HG02943 (cell line): ENCODE data around the gene ATP13A3.

Experiments
- ATAC-seq: cut with Tn5 transposase; IDR thresholded peaks from one replicate; pipeline ENCODE4 v1.9.1; 2021; ENCODE audit warnings: mild to moderate bottlenecking, low read depth, moderate library complexity; ENCODE audit not compliant: unreplicated experiment

ATP13A3 gene

DNA sequence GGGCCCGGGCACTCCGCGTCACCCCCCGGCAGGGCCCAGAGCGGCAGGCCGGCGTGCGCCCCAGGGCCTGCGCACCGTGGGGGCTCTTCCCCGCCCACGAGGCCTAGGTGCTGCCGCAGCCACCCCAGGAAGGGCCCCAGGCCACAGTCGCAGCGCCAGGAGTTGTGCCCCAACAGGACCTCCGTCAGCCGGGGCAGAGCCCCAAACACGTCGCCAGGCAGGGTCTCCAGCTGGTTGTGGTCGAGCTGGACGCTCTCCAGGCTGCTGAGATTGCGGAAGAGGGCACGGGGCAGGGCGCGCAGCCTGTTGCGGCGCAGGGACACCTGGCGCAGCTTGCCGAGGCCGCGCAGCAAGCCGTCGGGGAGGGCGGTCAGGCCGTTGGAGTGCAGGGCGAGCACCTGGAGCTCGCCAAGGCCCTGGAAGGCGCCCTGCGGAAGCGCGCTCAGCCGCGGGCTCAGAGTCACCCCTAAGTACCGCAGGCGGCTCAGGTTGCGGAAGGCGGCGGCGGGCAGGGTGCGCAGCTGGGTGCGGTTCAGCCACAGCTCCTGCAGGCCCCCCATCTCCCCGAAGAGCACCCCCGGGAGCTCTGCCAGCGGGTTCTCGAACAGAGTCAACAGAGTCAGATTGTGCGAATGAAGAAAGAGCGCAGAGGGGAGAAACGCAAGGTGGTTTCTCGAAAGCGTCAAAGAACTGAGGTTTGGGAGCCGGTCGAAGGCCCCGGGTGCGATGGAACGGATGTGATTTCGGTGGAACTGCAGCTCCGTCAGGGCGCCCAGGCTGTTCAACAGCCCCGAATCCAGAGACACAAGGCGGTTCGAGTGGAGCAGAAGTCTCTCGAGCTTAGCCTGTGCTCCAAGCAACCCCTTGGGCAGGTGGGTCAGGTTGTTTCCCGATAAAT, 89.7 kb downstream of the ATP13A3 start:
- no peak for ATAC-seq

DNA sequence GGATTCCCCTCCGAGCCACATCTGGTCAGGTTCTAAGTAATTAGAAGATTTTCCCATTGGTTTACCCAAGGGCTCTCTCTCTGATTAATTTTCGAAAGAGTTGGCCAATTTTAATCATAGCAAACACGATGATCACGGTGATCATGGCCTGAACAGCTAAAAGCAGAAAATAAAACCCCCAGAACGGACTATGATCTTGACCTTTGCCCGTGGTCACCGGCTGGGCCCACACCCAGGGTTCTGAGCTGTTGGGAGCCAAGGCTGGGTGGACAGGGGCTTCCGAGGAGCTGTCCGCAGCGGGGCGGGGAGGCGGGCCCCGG, 90.3 kb downstream of the ATP13A3 start:
- ATAC-seq: no peak

DNA sequence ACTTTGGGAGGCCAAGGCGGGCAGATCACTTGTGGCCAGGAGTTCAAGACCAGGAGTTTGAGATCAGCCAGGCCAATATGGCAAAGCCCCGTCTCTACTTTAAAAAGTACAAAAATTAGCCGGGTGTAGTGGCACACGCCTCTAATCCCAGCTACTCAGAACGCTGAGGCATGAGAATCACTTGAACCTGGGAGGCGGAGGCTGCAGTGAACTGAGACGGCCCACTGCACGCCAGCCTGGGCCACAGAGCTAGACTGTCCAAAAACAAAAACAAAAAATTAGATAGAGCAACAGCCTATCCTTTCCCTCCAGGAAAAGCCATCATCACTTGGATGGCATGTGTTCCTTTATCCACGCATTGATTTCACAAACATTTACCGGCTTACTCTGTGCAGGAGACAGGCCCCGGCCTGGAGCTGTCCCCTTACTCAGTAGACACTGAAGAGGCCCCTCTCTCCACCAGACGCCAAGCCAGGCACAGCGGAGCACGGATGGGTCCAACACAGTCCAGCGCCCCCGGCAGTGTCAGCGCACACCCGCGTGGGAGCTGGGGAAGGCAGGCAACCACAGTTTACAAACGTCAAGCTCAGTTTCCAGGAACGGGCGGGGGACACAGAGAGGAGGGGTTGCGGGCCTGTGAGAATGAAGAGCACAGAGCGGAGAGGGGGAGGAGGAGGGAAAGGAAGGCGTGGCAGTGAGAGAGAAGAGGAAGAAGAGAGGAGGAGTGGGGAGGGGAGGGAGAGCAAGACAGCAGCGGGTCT, 90.8 kb downstream of the ATP13A3 start:
- ATAC-seq: no peak

DNA sequence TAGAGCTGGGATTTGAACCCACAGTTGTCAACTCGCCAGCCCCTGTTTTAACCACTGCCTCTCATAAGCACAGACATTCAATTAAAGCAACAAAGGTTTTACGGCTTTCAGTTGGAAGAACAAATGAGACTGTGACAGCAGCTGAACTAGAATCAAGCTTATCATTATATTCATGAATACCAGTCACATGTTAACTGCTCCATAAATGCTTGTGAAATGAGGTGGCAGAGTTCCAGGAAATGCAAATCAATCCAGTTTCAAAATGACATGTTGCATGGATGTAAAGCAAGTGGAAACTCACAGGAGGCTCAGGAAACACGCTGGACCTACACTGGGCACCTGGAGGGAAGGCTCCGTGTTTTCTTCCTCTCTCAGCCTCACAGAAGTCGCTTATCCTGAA, 91.6 kb downstream of the ATP13A3 start:
- no peak for ATAC-seq

DNA sequence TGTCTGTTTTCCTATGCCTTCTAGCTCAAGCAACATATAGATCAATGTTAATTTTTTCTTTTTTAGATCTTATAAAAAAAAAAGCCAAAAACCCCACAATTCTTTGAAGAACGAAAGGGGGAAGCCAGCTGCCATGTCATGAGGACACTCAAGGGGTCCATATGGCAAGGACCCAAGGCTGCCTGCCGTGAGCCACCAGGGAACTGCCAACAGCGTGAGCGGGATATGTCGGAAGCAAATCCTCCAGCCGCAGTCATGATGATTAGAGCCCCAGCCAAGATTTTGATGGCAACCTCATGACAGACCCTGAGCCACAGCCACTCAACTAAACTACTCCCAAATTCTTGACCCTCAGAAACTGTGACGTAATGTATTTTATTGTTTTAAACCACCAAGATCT, 94.2 kb downstream of the ATP13A3 start:
- no peak for ATAC-seq

DNA sequence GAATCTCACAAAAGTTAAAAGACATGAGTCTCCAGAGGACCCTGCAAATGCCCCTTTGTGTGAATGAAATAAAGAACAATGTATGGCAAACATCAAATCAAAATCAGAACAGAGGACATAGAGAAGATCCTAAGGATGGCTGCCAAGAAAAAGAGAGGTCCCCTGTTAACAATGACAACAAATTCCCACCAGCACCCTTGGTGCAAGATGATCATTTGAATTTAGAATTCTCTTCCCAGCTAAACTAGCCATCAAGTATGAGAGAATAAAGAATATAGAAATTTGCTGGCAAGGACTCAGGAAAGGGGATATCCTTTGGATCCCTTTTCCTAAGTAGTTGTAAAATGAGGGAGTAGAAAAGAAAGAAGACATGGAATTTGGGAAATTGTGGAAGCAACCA, 96.0 kb downstream of the ATP13A3 start:
- ATAC-seq: no peak

DNA sequence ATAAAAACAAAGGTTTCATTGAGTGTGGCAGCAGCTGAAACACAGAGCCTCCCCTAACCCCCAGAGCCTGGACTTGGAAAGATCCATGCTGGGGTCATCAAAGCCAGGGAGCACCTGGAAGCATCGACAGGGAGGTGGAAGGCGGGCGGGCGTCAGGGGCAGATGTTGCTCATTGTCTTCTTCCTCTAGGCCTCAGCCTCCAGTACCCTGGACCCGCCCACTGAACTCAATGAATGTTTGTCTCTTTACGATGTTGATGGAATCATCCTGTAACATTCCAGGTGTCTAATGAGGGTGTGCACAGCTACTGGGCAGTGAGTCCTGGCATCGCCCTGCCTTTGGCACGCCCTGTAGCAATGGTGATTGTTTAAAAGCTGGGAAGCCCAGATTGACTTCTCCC, 97.5 kb downstream of the ATP13A3 start:
- ATAC-seq: no peak

DNA sequence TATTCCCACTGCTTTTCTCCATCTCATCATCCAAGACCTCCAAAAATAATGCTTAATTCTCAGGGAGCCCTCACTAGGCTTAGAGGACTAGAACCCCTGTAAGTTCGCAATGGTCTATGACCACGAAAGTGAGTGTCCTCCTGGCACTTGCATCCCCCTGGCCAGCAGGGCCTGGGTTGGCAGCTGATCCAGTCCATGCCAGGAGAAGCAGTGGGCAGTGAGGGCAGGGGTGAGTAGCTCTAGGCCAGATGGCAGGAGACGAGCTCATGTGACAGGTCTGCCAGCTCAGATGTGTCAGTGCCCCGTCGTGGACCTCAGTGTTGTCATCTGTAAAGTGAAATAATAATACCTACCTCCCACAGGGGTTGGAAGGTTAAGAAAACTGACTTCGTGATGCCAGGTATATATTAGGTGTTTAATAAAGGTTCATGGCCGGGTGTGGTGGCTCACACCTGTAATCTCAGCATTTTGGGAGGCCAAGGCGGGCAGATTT, 98.8 kb downstream of the ATP13A3 start:
- no peak for ATAC-seq

DNA sequence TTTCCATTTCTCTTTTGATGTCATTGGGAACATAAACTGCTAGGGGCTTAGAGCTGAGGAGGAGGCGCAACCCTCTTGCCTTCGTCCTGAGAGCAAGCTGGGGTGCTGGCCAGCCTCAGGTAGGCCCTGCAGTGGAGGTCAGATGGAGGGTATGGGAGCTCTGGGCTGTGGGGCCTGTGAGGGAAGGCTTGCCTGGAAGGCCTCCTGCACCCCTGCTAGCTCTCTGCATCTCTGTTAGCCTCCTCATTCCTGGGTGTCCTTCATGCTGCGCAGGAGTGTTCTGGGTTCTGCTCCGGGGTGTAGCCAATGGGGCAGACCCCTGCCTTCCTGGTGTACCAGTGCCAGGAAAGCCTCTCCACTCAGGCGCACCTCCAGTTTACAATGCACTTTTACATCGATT, 99.5 kb downstream of the ATP13A3 start:
- no peak for ATAC-seq

DNA sequence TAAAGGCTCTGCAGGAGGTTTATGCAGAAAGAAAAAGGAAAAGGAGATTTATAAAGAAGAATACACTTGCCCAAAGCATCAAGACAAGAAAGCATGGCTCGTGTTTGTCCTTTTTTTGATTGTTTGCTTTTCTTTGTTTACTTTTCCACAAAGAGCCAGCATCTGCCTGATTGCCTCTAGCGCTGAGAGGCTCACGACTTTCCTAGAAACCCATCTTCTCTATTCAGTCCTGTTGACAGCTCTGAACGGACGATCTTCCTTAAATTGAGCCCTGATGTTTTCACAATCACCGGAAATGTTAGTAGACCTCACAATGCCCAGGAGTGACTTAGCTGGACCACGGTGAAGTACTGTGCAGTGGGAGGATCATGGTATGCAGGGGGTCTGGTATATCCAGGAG, 100.2 kb downstream of the ATP13A3 start:
- no peak for ATAC-seq

DNA sequence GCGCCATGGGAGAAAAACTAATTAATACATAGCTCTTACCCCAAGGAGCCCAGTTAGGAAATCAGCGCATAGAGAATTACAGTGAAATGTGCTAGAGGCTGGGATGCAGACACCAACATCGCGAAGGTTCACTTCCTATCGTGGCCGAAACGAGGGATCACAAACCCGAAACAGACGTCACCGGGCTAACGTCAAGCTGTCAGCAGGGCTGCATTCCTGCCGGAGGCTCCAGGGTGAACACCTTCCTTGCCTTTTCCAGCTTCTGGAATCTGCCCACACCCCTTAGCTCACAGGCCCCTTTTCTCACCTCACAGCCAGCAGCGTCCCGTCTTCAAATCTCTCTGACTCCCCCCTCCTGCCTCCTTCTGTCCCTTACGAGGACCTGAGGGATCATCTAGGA, 100.7 kb downstream of the ATP13A3 start:
- no peak for ATAC-seq

DNA sequence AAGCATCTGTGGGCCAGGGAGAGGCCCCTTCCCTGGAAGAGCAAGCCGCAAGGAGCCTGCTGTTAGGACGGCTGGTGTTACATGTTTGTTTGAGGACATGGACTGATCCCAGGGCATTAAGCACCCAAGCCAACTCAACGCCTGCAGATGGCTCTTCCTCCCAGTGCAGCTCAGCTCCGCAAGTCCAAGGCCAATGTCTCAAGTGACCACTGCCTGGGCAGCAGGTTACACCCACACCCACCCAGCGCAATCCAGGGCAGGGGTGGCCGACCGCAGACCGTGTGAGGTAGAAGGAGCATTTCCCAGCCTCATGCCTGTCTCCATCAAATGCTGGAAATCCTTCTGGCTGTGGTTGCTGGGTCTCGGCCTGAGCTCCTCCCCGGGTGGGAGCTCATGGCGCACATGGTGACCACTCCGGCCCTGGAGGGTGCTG, 102.2 kb downstream of the ATP13A3 start:
- ATAC-seq: no peak

DNA sequence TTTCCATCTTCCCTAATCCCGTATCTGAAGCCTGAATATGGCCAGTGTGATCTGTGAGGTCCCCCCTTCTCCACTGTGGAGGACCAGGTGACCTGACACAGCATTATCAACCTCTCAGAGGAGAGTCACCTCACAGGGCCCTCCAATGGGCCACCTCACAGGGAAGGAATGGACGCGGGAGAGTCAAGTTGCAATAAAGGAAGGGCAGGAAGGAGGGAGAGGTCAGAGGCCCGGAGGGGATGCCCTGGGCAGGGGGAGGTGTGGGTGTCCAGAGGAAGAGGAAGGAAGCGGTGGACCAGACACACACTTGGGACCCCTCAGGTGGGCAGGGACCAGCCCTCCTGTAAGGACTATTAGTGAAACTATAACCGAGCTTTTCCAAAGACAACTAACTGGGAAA, 102.6 kb downstream of the ATP13A3 start:
- no peak for ATAC-seq

DNA sequence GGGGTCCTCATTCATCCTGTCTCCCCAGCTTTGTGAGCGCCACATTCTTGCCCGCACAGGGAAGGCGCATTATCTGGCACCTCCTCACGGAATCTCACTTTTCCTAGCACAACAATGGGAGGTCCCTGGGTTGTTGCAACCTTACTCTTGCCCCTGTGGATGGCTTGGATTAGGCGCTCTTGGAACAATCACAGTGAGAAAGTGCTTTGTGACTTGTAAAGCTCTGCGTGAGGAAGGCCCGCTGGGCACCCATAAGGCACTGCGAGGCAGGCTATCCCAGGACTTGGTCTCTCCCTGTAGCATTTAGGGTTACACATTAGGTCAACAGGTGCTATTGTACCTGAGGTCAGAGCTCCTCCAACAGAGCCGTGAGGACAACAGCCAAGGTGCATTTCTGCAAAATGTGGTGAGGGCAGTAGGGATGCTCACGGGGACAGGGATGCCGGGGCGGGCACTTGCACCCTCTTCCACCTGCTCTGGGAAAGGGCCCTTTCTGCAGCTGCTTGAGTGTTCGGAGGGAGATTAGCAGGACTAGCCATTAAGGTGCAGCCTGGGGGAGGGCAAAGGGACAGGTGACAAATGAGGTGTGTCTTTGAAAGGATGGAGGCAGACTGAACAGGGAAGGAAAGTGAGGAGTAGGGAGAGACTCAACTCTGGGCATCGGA, 103.4 kb downstream of the ATP13A3 start:
- ATAC-seq: no peak

DNA sequence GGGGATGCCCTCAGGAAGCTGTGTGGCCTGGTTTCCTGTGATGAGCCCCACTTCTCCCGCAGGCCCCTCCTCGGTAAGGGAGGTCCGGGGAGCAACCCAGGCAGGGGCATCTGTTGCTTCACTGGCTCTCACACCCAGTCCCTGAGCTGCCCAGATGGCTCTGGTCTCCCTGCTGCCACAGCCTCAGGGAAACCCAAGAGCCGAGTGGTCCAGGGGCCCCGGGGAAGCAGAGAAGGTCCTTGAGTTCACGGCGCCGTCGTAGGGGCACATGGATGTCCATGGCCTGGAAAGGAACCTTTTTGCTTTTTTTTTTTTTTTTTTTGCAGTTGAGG, 103.9 kb downstream of the ATP13A3 start:
- ATAC-seq: no peak

DNA sequence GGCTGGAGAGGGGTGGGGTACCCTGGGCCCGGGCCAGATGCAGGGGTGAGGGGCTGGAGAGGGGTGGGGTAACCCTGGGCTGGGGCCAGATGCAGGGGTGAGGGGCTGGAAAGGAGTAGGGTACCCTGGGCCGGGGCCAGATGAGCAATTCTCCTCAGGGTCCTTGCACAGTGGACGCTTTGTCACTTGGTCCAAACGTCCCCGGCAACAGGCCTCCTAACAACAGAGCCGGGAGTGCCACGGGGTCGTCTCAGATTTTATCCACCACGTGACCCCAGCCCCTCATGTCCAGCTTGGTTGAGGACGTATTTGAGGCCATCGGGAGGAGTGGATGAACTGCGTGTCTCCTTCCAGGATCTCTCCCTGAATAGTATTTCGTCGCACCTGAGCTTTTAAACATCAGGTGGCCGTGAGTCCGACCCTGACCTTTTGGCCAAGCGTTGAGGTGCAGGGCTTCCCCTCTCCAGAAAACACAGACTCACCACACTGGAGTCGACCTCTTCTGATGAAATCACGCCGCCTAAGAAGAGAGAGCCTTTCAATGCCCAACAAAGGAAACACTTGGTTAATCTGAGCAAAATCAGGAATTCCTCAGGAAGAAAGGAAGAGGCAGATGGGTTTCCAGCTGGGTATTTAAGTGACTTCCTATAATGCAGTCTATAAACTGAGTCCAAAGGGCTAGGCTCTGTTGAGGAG, 104.5 kb downstream of the ATP13A3 start:
- ATAC-seq: no peak

DNA sequence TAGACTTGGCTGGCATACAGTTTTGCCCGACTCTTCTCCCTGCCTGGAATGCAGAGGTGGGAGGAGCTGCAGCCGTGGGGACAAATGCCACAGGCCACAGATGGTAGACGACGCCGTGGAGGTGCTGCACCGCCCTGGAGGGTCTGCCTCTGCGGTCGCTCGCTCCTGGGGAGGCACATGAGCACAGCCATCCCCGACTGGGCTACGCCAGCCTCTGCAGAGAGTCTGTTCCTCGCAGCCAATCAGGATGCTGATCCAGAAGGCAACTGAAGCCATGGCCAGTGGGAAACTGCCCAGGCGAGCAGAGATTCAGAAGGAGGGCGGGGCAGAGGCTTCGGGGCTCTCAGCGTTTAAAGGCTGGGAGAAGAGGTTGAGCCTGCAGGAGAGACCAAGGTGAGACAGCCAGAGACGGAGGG, 105.3 kb downstream of the ATP13A3 start:
- ATAC-seq: no peak

DNA sequence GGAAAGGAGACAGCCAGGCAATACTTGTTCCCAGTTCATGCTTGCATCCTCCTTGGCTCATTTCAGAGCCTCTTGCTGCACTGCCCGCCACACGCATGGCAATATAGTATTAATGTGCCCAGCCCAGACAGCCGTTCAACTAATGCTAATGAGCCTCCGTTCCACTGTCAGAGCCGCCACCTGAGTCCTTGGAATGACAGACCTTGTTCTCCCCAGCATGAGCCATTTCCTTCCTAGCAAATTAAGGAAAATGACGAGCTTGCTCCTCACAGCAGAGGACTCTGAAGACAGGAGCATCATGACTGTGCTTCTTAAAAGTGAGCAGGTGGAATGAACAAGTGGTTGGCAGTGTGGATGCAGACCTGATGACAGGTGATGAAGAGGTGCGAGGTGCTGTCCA, 106.5 kb downstream of the ATP13A3 start:
- no peak for ATAC-seq

DNA sequence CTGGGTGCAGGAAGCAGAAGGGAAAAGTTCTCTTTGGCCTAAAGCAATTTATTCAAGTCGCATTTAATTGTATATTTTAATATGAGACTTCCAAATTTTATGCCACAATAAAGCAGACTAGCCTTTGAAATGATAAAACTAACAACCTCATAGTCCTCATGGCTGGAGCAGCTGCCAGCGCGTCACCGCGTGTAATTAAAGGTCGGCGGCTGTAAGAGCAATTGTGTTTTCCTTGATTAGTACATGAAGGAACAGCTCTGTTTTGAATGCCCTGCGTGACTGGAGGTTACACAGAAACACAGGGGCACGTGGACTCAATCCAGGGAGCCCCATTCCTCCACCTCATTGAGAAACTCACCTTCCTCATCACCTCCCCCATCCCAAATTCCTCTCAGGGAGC, 107.2 kb downstream of the ATP13A3 start:
- ATAC-seq: no peak

DNA sequence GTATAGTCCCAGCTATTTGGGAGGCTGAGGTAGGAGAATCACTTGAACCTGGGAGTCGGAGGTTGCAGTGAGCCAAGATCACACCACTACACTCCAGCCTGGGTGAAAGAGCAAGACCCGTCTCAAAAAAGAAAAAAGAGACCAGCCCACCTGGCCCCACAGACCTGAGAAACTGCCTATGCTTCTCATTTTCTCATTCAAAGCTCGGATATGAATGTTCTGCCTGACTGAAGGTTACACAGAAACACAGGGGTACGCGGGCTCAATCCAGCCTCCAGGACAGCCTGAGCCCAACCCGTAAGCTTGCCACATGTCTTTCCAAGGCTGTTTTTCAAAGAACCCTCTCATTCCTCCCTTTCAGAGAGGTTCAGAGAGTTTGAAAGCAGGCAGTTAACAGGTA, 107.6 kb downstream of the ATP13A3 start:
- ATAC-seq: no peak

DNA sequence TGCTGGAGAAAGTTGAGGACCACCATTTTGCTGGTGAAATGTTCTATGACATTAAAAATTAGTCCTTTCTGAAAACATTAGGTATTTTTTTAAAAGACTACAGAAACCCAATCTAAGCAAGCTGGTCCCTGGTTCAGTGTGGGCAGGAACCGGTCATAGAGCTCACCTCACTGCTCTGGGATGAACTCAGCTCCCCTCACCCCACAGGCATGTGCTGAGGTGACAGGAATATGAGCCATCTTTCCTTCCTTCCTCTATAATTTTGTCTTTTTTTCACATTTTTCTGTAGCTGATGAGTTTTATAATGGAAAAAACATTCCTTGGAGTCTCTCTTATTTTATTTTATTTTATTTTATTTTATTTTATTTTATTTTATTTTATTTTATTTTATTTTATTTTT, 109.1 kb downstream of the ATP13A3 start:
- ATAC-seq: no peak
